ENCODE results near the gene DMD.
"Not testable (repeated sequence)": the region's sequence is repeated elsewhere in the genome, so short reads cannot be mapped to it uniquely, and the experiment has no call there.

The DMD gene

GRCh38 chrX:31471229-31471628 is 1740.1 kb downstream of the DMD start:
- no peak for DNase-seq

- DNase-seq = not testable (repeated sequence)
Observed at GRCh38 chrX:31470753-31471152, 1740.6 kb downstream of the DMD start.

GRCh38 chrX:31464306-31464915 is 1746.9 kb downstream of the DMD start:
- peak; percentile 16 to 35 for DNase-seq

- no peak for DNase-seq
Observed at GRCh38 chrX:31461266-31461665, 1750.1 kb downstream of the DMD start.

GRCh38 chrX:31459361-31459760 is 1752.0 kb downstream of the DMD start:
- no peak for DNase-seq

- DNase-seq = no peak
Observed at GRCh38 chrX:31449965-31450364, 1761.4 kb downstream of the DMD start.

- DNase-seq = no peak
Observed at GRCh38 chrX:31449081-31449480, 1762.3 kb downstream of the DMD start.

GRCh38 chrX:31445542-31445941 is 1765.8 kb downstream of the DMD start:
- no peak for DNase-seq

- no peak for DNase-seq
Observed at GRCh38 chrX:31443654-31444053, 1767.7 kb downstream of the DMD start.

- DNase-seq = no peak
Observed at GRCh38 chrX:31440546-31440945, 1770.8 kb downstream of the DMD start.

GRCh38 chrX:31436424-31436823 is 1774.9 kb downstream of the DMD start:
- no peak for DNase-seq

GRCh38 chrX:31435592-31435991 is 1775.8 kb downstream of the DMD start:
- no peak for DNase-seq

GRCh38 chrX:31433856-31434255 is 1777.5 kb downstream of the DMD start:
- no peak for DNase-seq

GRCh38 chrX:31429915-31430314 is 1781.4 kb downstream of the DMD start:
- DNase-seq = no peak

GRCh38 chrX:31423609-31424189 is 1787.7 kb downstream of the DMD start:
- peak in 1 of 2 donors; percentile 0 for DNase-seq

GRCh38 chrX:31421441-31421840 is 1789.9 kb downstream of the DMD start:
- no peak for DNase-seq

- no peak for DNase-seq
Observed at GRCh38 chrX:31420711-31421151, 1790.6 kb downstream of the DMD start.

GRCh38 chrX:31420302-31420701 is 1791.0 kb downstream of the DMD start:
- no peak for DNase-seq

GRCh38 chrX:31397119-31397518 is 1814.2 kb downstream of the DMD start:
- DNase-seq = no peak

- DNase-seq = no peak
Observed at GRCh38 chrX:31392513-31392912, 1818.8 kb downstream of the DMD start.

- no peak for DNase-seq
Observed at GRCh38 chrX:31388946-31389345, 1822.4 kb downstream of the DMD start.

GRCh38 chrX:31384471-31384870 is 1826.9 kb downstream of the DMD start:
- DNase-seq = no peak

- DNase-seq = no peak
Observed at GRCh38 chrX:31383991-31384390, 1827.4 kb downstream of the DMD start.

GRCh38 chrX:31378973-31379372 is 1832.4 kb downstream of the DMD start:
- not testable (repeated sequence) for DNase-seq

GRCh38 chrX:31377821-31378220 is 1833.5 kb downstream of the DMD start:
- not testable (repeated sequence) for DNase-seq

All from inflammatory macrophage treated with lipopolysaccharide for 1 hour (primary cell).